GM13977 (cell line): ENCODE data around the gene EFHC1.
A peak's percentile ranks its signal among the peaks of the same experiment; 100 is the strongest.

ENCODE experiments used
- DNase-seq: peaks from one replicate; pipeline ENCODE4 v3.0.0; 2012; ENCODE audit warnings: low spot score
- in situ Hi-C: fragments of 300-500 bp; cut with MboI; formaldehyde crosslinking; loops from one replicate; pipeline ENCODE4 v1.12.0; 2022; ENCODE audit warnings: low sequenced_read_pairs, low pct_unique_long_range_greater_than_20kb, mixed read lengths, inconsistent platforms; ENCODE audit not compliant: unreplicated experiment
- TF ChIP-seq, protein P1 (sequence below): IDR thresholded peaks from 2 replicates; pipeline ENCODE4 v1.5.1; 2012; ENCODE audit warnings: mild to moderate bottlenecking, control low read depth; ENCODE audit not compliant: insufficient read depth; ENCODE audit errors: extremely low read depth, missing control alignments

EFHC1 gene

DNA sequence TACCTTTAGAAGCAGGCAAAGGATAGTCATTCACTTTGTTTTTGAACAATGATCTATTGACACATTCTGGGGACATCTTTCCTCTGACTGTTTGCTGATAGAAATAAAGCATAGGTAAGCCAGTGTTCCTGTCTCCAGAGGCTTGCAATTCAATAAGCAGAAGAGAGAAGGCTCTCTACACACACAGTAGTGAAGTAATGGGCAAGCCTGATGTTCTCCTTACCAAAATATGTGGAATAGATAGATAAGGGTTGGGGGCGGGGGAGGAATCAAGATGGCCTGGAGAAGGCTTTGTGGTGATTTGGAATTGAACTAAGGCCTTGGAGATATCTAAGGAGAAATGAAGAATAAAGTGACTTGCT is 30.9 kb upstream of the EFHC1 start:
- in situ Hi-C loops, result no loop called here
- DNase-seq, result no peak
- TF ChIP-seq, protein P1, sequence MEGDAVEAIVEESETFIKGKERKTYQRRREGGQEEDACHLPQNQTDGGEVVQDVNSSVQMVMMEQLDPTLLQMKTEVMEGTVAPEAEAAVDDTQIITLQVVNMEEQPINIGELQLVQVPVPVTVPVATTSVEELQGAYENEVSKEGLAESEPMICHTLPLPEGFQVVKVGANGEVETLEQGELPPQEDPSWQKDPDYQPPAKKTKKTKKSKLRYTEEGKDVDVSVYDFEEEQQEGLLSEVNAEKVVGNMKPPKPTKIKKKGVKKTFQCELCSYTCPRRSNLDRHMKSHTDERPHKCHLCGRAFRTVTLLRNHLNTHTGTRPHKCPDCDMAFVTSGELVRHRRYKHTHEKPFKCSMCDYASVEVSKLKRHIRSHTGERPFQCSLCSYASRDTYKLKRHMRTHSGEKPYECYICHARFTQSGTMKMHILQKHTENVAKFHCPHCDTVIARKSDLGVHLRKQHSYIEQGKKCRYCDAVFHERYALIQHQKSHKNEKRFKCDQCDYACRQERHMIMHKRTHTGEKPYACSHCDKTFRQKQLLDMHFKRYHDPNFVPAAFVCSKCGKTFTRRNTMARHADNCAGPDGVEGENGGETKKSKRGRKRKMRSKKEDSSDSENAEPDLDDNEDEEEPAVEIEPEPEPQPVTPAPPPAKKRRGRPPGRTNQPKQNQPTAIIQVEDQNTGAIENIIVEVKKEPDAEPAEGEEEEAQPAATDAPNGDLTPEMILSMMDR, result no peak

DNA sequence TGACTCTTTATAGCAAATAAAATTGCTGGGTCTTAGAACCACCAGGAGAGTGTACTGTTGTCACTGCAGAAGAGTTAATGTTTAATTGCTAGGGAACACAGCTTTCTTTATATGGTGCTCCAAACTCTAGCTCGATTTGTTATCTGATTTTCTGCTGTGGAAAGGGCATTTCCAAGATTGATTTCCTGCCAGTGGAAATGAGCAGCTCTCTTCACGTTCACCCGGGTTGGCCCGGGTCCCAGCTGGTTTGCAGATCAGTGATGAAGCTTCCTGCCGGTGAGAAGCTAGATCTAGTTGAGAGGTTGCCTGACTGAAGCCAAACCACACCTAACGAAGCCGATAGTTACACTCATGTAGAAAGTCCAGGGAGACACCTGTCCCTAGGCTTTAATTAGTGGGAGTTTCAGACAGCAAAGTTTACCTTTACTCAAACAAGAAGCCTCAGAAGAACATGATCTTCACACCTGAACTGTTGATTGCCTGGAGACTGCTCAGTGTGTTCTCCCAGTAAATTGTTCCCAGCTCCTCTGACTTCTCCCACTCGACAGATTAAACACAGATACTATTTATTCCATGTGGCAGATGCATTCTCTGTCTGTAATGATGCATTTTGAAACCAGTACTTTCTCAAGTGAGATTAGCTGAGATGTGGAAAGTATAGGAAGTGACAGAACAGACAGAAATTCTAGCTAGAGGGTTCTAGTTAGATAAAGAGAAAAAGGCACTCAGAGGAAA is 30.3 kb upstream of the EFHC1 start:
- in situ Hi-C loops, result loop anchor here (5.0 to 10.0 kb wide), 2 partner anchors 32 to 225 kb away; no protein-coding TSS in a partner anchor
- DNase-seq, result peak; percentile 61
- TF ChIP-seq, protein P1, result no peak

DNA sequence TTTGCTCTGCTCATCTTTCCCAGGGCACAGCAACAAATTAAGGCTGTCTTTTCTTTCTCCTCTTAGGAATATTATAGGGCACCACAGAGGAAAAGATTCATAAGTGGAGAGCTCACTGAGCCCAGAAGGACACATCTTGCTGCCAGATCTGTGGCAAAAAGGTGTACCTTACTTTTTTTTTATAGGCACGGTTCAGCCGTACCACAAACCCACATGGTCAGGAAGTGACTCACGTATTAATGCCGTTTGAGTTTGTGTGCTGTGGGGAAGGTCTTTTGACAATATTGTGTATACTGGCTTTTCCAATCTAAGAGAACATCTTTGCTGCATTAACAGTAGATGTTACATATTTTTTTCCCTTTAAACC is 29.8 kb upstream of the EFHC1 start:
- DNase-seq, result peak; percentile 52
- TF ChIP-seq, protein P1, result no peak
- in situ Hi-C loops, result loop anchor here (5.0 to 10.0 kb wide), 2 partner anchors 33 to 226 kb away; no protein-coding TSS in a partner anchor

DNA sequence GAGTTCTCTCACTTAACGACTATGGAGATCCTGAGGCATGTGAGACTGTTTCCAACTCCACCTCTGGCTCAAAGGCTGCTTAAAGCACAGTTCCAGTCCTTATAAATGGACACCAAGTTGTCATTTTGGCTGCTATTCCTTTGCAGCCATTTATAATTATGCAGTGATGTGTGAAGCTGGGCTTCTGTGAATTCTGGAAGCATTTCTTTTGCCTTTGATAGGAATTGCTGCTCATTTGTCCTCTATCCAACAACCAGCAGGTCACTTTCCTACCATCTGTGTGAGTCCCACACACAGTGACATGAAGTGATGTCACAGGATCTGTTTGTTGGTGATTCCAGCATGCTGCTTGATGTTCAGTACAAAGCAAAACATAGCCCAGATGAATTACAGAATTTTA is 28.5 kb upstream of the EFHC1 start:
- DNase-seq, result no peak
- TF ChIP-seq, protein P1, result no peak
- in situ Hi-C loops, result loop anchor here (5.0 to 10.0 kb wide), 2 partner anchors 34 to 227 kb away; no protein-coding TSS in a partner anchor

DNA sequence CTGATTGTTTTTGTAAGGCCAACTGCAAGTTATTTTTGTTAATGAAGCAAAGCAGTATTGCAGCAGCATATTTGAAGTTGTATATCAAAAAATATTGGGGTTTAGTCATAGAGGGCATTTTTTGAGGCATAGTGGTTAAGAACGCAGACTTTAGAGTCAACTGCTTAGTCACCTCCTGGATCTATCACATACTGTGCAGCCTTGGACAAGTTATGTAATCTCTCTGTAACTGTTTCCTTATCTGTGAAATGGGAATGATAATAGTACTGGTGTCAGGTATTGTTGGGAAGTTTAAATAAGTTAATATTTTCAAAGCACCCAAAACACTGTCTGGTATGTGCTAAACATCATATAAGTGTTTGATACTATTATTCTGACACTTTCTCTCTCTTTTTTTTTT is 27.2 kb upstream of the EFHC1 start:
- TF ChIP-seq, protein P1, result no peak
- in situ Hi-C loops, result loop anchor here (5.0 to 10.0 kb wide), 2 partner anchors 36 to 228 kb away; no protein-coding TSS in a partner anchor
- no peak for DNase-seq

DNA sequence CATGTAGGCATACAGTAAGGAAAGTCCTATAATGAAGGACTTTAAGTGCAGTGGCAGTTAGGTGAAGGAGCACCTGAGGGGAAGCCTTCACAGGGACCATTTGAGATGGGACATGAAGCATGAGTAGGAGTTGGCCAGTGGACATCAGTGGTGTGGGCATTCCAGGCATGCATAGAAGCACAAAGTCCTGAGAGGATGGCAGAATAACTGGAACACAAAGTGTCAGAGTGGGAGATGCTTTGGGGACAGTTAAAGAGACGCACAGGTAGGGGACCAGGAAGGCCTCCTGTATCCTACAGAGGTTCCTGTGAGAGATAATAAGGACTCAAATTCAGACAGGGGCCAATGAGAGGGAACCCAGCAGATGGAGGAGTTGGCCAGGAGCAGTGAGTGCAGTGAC is 26.4 kb upstream of the EFHC1 start:
- TF ChIP-seq, protein P1, result no peak
- no peak for DNase-seq
- in situ Hi-C loops, result loop anchor here (5.0 to 10.0 kb wide), 2 partner anchors 36 to 229 kb away; no protein-coding TSS in a partner anchor
